GM12892 (cell line): ENCODE results near the gene ZNF80.

Experiments
- DNase-seq: peaks from one replicate; pipeline ENCODE4 v3.0.0; 2011; ENCODE audit not compliant: insufficient read length
- FAIRE-seq: peaks from 2 replicates; lab custom pipeline; 2011; peaks lifted over from hg19 to GRCh38; lab: Jason Lieb, UNC
- POLR2A ChIP-seq: IDR thresholded peaks from 2 replicates; pipeline ENCODE4 v1.6.1; 2011; ENCODE audit warnings: low read depth, low read length, control low read depth
- POLR2AphosphoS5 ChIP-seq: IDR thresholded peaks from 2 replicates; pipeline ENCODE4 v1.6.1; 2011; ENCODE audit warnings: low read depth, low read length, control low read depth
- TAF1 ChIP-seq: IDR thresholded peaks from 2 replicates; pipeline ENCODE4 v1.6.1; 2011; ENCODE audit warnings: low read depth, mild to moderate bottlenecking, control low read depth, low read length, borderline replicate concordance

The ZNF80 gene

DNA sequence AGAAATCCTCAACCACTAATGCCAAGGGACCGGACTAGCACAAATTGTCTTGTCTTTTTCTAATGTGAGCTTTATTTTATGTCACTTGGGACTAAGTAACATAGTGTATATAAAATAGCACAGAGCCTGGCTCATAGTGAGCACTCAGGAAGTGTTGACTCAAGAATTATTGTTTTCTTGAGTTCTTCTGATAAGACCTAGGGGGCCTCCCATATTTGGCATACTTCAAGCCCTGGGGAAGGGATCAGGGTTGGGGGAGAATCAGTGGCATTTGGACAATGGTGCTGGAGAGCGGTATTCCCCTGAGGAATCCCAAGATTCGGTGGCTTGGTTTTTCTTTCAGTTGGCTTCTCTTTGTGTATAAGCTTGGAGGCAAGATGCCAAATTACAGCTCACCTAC, 19.4 kb downstream of the ZNF80 start:
- no peak for TF ChIP-seq TAF1
- TF ChIP-seq POLR2A: no peak
- no peak for TF ChIP-seq POLR2AphosphoS5
- DNase-seq (no peak), FAIRE-seq (no peak)

DNA sequence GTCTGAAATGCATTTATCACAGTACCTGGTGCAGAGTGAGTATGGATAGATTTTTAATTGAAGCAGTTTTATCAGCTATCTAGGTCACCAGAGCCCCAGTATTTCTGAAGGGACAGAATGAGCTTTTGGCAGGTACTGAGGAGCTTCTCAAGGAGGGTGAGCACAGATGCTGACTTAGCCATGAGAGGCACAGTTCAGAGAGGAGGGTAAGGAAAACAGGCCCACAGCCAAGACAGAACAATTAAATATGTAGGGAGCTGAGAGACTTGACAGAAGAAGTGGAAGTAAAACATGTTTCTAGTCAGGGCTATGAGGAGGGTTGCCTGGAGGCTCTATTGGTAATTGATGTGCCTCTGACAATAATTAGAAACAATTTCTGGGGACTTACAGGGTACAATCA, 20.1 kb downstream of the ZNF80 start:
- DNase-seq: no peak
- no peak for FAIRE-seq
- TF ChIP-seq POLR2A (no peak), POLR2AphosphoS5 (no peak), TAF1 (no peak)

DNA sequence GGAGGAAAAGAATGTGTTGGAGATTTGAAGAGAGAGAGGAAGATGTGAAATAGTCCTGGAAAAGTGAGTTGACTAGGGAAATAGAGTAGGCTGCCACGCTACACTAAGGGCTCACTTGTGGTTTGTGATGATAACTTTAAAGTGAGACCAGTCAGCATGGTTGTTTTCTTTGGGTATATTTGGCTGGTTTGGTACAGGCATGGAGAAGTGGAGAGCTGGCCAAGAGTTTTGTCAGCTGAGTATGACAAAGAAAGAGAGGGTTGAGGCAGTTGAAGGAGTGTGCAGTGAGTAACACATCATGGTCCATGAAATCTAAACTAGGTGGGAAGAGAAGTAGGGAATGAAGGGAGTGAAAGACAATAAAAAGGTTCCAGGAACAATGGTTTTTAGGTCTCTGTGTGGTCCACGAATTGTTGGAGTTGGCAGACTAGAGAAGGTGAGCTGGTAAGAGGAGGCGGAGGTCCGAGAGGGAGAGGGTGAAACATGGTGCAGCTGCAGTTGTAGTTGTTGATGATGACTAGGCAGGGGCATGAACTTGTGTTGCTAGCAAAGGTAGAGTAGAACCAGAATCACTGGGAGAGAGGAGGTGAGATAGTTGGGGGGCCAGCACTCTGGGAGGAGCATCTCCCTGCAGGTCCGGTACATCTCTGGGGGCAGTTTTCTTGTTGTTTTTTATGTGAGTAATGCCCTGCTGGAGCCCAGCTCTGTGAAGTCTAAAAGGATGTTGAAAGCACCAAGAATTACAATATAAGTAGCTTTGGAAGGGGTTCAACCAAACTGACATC, 21.0 kb downstream of the ZNF80 start:
- DNase-seq: no peak
- no peak for TF ChIP-seq POLR2A
- no peak for TF ChIP-seq POLR2AphosphoS5
- no peak for TF ChIP-seq TAF1
- no peak for FAIRE-seq

DNA sequence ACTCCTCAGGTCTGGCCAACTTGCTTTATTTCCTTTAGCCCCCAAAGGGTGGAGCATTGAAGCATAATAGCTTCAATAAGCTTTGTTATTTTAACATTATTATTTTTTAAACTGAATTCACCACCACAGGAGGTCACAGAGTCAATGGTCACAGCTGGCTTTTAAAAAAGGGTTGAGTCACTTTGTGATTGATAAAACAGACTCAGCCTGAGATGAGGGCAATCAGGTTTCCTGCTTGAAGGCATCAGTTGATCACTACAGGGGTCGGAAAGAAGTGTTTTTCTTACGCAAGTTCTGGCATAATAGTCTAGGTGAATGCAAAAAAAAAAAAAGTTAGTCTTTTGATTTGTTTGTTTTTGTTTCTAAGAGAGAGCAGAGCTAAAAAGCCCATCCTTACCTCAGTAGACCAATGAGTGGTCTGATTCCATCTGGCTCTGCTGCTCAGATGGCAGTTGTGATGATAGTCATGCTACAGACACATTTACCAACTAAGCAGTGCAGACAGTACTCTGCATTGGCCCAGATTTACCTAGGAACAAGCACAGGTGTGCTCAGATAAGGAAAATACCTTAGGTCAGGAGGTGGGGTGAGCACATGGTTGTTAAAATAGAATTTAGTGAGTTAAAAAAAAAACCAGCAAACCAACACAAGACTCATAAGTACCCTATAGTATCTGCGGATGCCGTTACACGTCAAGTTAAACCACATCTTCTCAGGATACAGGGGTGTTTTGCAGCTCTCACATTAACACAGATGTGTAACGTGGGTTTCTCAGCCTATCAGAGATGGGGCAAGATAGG, 22.6 kb downstream of the ZNF80 start:
- DNase-seq: no peak
- peak; percentile 77 for FAIRE-seq
- TF ChIP-seq POLR2A (no peak), POLR2AphosphoS5 (no peak), TAF1 (no peak)

DNA sequence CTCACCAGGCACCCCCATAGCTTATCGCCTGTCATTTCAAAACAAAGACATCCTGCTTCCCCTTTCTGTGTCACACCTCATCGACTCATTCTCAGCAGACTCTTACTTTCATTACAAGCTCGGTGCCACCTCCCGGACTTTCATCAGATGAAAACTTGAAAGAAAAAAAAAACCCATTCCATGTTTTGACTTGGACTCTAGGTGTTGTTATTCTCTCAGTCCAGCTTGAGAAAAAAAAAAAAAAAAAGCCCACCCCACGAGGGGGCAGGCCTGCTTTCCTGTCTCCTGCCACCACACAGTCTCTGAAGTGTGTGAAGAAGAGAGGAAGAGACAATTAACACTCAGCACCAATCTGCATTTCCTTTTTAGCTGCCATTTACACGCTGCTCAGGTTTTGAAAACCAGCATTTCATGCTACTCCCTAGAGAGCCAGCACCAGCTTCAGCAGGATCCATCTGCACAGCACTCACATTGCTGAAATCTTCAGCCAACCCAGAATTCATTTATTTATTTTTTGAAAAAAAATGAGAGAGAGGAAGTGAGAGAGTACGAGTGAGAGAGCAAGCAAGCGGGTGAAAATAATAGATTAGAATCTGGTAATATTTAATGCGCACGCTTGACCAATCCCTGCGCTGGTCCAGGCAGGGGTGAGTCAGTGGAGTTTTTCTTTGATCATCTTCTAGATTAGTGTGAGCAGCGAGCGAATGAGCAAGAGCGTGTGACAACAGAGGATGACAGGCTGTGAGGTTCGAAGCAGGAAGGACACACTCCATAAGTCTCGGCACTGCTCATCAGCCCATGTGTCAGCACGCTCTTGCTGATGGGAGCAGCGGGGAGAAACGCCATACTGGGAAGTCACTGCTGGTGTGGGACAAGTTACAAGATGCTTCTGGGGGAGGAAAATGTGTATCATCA, 23.5 kb downstream of the ZNF80 start:
- DNase-seq: no peak
- TF ChIP-seq POLR2AphosphoS5 (no peak), POLR2A (peak; percentile 49; the same call in 1 of the 2 replicates), TAF1 (no peak)
- FAIRE-seq: peak; percentile 97

DNA sequence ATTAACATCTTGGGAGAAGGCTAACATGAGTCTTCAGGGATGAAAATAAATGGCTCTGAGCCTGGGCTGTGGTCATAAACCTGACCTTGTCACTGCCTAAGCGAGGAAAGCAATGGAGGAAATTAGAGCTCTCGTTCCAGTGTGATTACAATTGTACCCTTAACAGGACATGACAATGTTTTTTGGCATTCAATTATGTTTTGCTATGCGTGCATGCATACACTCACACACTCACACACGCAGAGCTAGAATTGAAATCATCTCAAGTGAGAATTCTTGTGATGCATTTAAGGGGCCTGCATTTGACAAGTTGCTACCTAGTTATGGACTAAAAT, 24.1 kb downstream of the ZNF80 start:
- FAIRE-seq: no peak
- TF ChIP-seq POLR2A (no peak), TAF1 (no peak), POLR2AphosphoS5 (no peak)
- DNase-seq: no peak

DNA sequence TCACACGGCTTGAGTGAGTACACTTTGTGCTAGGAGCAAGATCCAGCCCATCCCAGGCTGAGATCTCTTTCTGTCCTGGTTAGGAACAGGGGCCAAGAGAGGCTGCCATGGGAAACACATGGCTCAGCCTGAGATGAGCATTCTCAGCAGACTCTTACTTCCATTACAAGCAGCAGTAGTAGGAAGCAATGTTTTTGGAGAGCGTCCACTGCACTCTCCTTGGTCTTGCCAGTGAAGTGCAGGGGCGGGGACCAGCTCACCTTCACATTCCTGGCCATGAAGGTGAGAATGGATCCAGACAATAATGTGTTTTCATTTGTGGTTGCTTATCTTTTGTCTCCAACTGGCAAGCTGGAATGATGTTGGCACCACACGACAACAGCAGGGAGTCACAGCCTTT, 24.7 kb downstream of the ZNF80 start:
- DNase-seq (no peak), FAIRE-seq (no peak)
- TF ChIP-seq POLR2A: no peak
- TF ChIP-seq POLR2AphosphoS5: no peak
- no peak for TF ChIP-seq TAF1

DNA sequence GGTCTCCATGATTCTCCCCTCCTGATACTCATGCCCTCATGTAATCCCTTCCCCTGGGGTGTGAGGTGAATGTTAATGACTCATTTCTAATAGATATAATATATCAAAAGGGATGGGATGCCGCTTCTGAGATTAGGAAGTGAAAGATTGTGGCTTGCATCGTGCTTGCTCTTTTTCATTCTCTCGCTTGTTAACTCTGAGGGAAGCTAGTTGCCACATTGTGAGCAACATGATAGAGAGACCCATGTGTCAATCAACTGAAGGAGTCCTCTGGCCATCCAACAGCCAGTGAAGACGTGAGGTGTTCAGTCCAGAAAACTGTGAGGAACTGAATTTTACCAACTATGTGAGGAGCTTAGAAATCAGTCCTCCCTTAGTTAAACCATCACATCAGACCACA, 29.6 kb downstream of the ZNF80 start:
- FAIRE-seq (no peak), DNase-seq (no peak)
- TF ChIP-seq POLR2AphosphoS5 (no peak), TAF1 (no peak), POLR2A (no peak)

DNA sequence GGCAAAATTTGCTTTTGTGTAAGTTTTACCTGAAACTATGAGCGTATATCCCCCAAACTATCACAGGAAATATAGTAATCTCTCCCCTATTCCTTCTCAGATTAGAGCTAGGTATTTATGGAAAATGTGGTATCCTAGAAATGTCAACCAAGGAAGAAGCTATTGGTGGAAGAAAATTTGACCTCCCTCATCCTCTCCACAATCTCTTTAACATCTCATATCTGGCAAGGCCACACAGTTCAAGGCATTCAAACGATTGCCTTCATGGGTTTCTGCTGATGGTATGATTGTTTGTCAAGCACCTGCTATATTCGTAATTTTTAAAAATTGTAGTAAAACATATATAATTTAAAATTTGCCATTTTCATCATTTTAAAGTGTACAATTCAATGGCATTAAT, 31.0 kb downstream of the ZNF80 start:
- no peak for TF ChIP-seq POLR2A
- no peak for TF ChIP-seq TAF1
- TF ChIP-seq POLR2AphosphoS5: no peak
- FAIRE-seq (no peak), DNase-seq (no peak)

DNA sequence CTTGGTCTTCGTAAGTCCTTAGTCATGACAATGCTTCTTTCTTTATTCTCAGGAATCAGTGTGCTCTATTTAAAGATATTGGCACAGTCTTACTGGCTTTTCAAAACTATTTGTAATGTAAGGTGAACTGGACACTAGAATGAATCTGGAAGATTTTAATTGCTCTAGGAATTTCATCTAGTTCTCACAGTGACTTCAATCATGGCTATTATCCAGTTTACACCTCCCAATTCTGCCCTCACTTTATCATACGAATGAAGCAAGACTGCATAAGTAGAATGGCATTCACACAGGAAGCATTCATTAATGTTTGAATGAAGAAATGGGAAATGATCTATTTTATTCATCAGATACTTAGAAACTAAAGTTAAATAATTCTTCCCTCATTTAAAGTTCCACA, 31.8 kb downstream of the ZNF80 start:
- no peak for FAIRE-seq
- TF ChIP-seq POLR2AphosphoS5 (no peak), TAF1 (no peak)

DNA sequence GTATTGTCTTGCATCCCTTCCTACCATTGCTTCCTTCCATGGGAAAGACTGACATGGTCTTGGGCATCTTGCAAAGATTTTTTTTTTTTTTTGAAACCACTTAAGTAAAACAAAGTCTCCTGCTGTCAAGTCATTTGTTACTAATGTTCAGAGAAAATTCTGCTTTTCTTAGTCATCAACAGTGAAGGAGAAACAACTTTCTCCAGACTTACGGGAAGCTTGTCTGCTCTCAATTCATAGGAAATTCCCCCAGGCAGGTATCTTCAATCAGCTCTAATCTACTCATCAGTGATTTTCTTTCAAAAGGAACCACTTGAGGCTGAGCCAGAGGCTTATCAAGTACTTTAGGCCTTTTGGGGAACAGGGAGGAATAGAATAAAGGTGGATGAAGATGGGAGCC, 42.6 kb downstream of the ZNF80 start:
- FAIRE-seq: no peak
- no peak for DNase-seq
- TF ChIP-seq POLR2A: no peak
- no peak for TF ChIP-seq POLR2AphosphoS5
- no peak for TF ChIP-seq TAF1

More for the DNA sequence above, 31.8 kb downstream of the ZNF80 start:
- DNase-seq: no peak

DNA sequence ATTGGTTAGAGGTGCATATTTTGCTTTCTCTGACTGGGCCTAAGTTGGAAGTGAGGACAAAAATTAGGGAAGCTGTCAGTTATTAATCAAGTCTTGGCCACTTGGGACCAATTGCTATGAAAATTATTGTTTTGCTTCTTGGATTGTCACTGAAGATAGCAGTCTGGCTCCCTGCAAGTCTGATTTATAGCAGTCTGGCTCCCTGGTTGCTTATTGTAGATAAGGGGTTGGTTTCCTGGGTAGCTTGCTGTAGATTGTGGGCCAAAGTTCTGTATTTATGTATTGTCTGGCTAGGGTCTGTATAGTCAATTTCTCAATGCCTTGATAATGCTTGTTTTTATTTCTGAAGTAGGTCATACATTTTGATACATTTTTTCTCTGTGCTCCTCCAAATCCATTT, 45.2 kb downstream of the ZNF80 start:
- FAIRE-seq: no peak
- DNase-seq: no peak
- TF ChIP-seq TAF1 (no peak), POLR2A (no peak), POLR2AphosphoS5 (no peak)
